GM12865 (cell line): Measurements from ENCODE around the gene EEFSEC.

Experiments
- DNase-seq: peaks from one replicate; pipeline ENCODE4 v3.0.0; 2010; ENCODE audit warnings: low read depth
- H3K4me3 ChIP-seq: 2 replicates; pipeline ENCODE4 v1.5.1; 2011; ENCODE audit warnings: mild to moderate bottlenecking, low read depth, low read length, control low read depth
- CTCF ChIP-seq: IDR thresholded peaks from 2 replicates; pipeline ENCODE4 v1.5.1; 2011; ENCODE audit warnings: low read length, control low read depth, low read depth, inconsistent platforms; ENCODE audit not compliant: insufficient read depth; ENCODE audit errors: missing control alignments

The EEFSEC gene

DNA sequence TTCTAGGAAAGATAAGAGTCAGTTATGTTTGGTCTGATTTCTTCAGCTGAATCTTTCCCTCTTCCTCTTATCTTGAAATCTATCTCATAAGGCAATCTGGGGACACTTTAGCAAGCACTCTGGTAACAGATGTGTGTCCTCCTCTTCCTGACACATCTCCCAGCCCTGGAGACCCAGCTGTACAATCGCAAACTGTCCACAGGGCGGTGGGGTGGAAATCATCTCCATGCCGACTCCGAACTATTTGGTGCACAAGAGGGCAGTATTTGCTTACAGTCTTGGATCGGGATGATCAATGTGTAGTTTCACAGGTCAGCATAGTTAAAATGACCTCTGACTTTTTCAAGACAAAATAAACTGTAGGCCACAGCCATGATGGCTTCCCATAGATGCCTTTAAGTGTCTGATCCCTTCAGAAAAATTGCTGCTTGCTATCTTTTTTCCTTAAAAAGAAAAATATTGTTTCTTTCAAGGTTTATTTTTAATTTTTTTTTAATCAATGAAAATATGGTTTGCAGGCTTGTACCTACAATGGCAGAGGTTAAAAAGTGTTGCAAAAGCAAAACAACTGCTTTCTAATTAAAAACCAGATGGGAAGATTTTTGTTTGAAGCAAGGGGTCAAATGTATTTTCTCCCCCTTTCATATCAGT, 17.7 kb downstream of the EEFSEC start:
- DNase-seq: peak; percentile 12

DNA sequence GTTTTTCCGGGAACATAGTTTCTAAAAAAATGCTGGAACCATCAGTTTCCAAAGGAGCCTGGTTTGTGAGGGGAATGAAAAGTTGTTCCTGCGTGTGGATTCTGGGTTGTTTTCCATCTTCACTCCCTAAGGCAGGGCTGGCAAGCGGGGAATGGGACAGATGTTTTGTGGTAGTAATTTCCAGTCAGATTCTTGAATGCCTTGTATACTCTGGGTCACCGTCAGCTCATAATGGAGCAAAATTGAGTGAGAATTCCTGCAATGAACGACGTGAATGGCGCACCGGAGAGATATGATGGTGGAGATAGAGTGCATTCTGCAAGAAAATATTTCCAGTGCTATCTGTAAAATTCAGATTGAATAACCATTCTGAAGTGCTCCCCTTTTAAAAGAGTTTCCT, 19.9 kb downstream of the EEFSEC start:
- no peak overlapping the region for H3K4me3 ChIP-seq
- DNase-seq: no peak
- no peak for TF ChIP-seq CTCF

More for the DNA sequence above, 17.7 kb downstream of the EEFSEC start:
- no peak overlapping the region for H3K4me3 ChIP-seq
- no peak for TF ChIP-seq CTCF

DNA sequence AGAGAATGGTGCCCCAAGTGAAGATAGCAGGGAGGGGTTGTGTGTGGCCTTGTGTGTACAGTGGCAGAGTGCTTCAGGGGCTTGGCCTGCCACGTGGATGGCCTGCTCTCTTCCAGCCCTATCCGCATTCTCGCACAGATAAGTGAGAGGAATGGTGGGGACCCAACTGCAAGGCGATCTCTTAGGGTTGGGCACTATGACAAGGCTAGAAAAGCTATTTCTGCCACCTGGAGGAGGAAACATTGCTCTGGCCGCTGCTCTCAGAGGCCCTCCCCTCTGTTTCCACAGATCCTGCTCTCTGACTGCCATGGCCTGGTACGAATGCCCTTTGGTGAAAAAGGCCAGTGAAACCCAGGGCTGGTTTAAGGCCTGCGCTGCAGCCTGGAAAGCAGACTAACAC, 20.6 kb downstream of the EEFSEC start:
- no peak for TF ChIP-seq CTCF

GRCh38 chr3:128174675-128175590, 21.7 kb downstream of the EEFSEC start:
- TF ChIP-seq CTCF: no peak
- DNase-seq: no peak
- H3K4me3 ChIP-seq: no peak overlapping the region

More for the DNA sequence above, 20.6 kb downstream of the EEFSEC start:
- no peak for DNase-seq
- H3K4me3 ChIP-seq: no peak overlapping the region

GRCh38 chr3:128175768-128176167, 22.5 kb downstream of the EEFSEC start:
- no peak overlapping the region for H3K4me3 ChIP-seq
- no peak for TF ChIP-seq CTCF
- no peak for DNase-seq

- DNase-seq: no peak
- TF ChIP-seq CTCF: no peak
- no peak overlapping the region for H3K4me3 ChIP-seq
These were observed 23.1 kb downstream of the EEFSEC start for GRCh38 chr3:128176276-128176833.
